ENCODE results near the gene CDHR2.
A peak's percentile ranks its signal among the peaks of the same experiment; 100 is the strongest.

The CDHR2 gene

GRCh38 chr5:176621661-176622079 lies 72.5 kb downstream of the CDHR2 start:
- no peak for DNase-seq (ENCODE audit: low spot score)

DNA sequence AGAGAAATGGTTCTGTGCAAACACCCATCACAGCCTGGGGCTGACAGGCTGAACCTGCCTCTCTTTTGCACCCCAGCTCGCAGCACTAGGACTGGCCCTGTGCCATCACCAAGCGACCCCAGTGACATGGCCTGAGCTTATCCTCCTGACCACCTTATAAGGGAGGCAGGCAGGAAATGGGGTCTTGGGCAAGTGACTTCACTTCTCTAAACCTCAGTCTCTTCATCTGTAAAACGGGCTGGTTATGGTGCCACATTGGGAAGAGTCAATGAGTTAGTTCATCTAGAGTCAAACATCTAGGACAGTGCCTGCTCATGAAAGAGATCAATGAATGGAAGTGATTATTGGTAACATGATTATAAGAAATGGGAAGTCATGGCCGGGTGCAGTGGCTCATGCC lies 75.0 kb downstream of the CDHR2 start:
- DNase-seq (ENCODE audit: low spot score), result no peak

- no peak for DNase-seq (ENCODE audit: low spot score)
Measured at GRCh38 chr5:176624938-176625337, 75.8 kb downstream of the CDHR2 start.

GRCh38 chr5:176625512-176625911 lies 76.4 kb downstream of the CDHR2 start:
- DNase-seq (ENCODE audit: low spot score), result no peak

DNA sequence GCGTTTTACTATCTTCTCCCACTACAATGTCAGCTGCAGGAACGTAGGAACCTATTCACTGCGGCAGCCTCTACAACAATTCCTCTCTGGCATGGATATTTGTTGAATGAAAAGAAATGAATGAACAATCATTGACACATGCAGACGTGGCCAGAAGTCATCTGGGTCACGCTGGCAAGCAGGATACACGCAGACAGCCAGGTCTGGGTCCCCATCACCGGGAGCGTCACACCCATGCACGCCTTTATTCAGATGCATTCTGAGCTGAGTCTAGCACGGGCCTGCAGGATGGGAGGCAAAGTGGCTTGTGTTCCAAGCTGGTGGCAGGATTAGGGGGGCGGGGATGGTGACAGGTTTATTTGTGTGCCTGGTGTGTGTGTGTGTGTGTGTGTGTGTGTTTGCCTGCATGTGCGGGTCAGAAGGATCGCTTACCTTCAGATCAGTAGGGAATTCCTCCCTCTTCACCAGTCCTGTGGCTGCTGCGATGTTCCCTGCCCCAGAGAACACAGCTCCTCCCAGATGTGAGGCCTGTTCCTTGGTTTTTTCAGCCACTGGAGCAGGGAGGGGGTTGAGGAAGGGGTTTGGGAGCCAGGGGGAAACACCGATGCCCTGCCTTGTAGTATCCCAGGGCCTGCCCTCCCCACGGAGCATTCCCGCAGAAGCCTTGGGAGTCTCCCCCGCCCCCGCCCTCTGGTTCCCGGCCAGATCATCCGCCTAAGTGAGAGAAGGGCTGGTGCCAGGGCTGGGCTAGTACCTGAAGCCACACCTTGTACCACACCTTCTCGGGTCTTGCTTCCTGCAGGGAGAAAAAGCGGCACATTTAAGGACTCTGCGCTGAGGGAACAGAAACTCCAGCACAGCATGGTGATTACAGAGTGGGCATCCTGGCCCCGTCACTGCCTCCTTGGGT lies 77.1 kb downstream of the CDHR2 start:
- DNase-seq (ENCODE audit: low spot score), result no peak

- no peak for DNase-seq (ENCODE audit: low spot score)
Measured at GRCh38 chr5:176626876-176627236, 77.7 kb downstream of the CDHR2 start.

GRCh38 chr5:176627582-176627981 lies 78.4 kb downstream of the CDHR2 start:
- no peak for DNase-seq (ENCODE audit: low spot score)

GRCh38 chr5:176628406-176629228 lies 79.5 kb downstream of the CDHR2 start:
- DNase-seq (ENCODE audit: low spot score), result no peak

DNA sequence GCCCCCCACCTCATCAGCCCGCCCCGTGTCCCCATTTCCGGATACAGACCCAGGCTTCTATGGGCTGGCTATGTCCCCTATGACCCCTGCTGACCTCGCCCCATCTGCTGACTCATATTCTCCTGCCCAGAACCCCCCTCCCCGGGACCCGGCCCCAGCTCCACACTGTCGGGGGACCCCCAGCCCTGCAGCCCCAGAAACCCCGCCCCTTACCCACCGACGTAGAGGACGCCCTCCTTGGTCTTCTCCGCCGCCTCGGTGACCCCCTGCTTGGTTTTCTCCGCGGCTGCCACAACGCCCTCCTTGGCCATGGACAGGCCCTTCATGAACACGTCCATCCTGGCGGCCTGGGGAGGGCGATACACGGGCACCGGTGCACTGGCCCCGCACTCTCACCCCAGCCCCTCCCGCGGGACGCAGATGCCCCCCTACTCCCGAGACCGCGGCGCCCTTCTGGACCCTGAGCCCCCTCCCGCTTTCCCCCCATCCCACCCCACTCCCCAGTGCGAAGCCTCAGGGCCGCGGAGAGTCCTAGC lies 80.2 kb downstream of the CDHR2 start:
- DNase-seq (ENCODE audit: low spot score), result no peak

DNA sequence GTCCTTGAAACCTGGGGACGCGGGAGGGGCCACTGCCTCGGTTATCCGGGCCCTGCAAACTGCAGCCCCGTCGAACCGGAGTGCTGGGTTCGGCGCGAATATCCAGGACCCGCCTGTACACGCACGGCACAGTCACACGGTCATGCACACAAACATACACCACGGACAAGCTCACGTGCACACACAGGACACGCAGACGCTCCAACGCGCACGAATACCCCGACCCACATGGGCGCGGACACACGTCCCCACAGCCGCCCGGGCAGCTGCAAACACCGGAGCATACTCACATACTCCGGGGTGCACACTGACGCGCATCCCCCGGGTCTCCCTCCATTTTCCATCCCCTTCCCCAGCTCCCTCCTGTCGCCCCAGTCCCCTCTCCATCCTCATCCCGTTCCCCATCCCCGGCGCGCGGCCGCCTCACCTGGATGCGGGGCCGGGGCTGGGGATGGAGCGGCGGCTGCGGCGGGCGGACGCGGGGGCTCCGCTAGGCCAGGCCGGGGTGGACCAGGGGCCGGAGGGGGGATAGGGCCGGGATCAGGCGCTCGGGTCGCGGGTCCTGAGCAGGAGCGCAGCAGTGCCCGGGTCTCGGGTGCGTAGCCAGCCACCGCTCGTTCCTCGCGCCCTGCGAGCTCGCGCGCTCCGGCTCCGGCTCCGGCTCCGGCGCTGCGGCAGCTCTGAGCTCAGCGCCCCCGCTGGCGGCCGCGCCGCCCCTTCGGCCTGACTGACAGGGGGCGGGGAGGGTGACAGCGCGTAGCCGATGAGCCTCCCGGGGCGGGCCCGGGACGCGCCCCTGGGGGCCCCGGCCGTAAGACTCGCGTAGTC lies 80.9 kb downstream of the CDHR2 start, which contains the start of the genes EIF4E1B and SNCB:
TSS of gene EIF4E1B (plus strand) at position 823 of the 828 bp plus-strand sequence. CDS start 12,113 bp downstream, outside the sequence.
TSS of gene SNCB (minus strand) at position 682 of the 828 bp plus-strand sequence. CDS start 880 bp downstream, outside the sequence.
- no peak for DNase-seq (ENCODE audit: low spot score)

GRCh38 chr5:176630681-176631222 lies 81.6 kb downstream of the CDHR2 start:
- no peak for DNase-seq (ENCODE audit: low spot score)

DNA sequence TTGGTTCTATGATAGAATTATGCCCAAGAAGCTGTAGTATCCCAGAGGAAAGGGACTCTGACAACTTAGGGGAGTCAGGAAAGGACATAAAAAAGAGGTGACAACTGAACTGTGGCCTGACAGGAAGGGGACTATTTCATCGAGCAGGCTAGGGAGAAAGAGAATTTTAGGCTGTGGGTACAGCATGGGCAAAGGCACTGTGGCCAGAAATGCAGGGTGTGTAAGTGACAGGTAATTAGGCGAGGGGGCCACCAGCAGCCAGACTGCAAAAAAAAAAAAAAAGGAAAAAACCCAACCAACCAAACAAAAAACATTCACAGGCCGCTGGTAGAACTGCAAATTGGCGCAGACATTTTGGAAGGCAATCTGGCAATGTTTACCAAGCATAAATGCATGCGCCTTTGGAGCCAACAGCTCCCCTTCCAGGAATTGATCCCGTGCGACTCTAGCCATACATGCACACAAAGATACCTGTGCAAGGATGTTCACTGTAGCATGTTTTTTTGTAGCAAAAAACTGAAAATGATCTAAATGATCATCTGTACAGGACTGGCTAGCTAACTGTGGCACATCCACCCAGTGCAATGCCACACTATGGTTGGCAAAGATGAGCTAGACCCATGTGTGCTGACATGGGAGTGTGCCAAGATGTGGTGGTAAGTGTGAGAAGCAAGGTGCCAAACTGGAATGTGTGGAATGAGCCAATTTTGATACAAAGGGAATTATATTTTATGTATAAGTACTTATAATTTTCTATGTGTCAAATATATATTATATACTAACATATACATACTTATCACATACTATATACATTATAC lies 82.5 kb downstream of the CDHR2 start:
- DNase-seq (ENCODE audit: low spot score), result no peak

DNA sequence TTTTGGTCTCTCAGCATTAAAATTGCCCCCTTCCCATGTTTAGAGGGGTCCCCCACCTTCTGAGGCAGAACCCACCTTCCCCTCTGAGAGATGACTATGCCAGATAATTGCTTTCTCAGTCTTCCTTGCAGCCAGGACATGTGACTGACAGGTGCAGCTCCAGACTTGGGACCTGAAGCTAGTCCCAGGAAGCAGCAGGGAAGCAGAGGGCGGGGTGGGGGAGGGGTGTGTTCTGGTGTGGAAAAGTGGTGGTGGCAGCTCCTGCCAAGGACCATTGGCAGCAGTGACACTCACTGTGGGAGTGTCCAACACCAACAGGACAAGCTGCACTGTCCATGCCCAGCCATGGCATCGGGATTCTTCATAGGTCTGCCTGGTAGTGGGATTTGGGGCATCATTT lies 83.6 kb downstream of the CDHR2 start:
- no peak for DNase-seq (ENCODE audit: low spot score)

GRCh38 chr5:176633598-176633997 lies 84.5 kb downstream of the CDHR2 start:
- DNase-seq (ENCODE audit: low spot score), result no peak

DNA sequence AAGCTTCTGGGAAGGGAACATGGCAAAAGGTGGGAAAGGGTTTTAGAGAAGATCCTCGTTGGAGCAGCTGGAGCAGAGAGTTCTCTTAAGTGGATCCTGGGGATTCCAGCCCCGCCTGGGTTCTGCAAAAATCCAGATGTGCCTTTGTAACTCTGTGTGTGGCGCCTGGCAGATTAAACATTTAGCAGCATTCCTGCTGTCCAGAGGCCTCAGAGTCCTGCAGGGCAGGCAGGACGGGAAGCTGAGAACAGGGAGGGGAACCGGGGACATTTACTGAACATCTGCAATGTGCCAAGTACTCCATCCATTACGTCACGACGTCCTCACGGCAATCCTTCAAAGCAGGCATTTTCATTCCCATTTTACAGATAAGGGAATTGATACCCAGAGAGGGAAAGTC lies 87.3 kb downstream of the CDHR2 start:
- no peak for DNase-seq (ENCODE audit: low spot score)

GRCh38 chr5:176637556-176637955 lies 88.4 kb downstream of the CDHR2 start:
- no peak for DNase-seq (ENCODE audit: low spot score)

GRCh38 chr5:176638437-176638836 lies 89.3 kb downstream of the CDHR2 start:
- no peak for DNase-seq (ENCODE audit: low spot score)

DNA sequence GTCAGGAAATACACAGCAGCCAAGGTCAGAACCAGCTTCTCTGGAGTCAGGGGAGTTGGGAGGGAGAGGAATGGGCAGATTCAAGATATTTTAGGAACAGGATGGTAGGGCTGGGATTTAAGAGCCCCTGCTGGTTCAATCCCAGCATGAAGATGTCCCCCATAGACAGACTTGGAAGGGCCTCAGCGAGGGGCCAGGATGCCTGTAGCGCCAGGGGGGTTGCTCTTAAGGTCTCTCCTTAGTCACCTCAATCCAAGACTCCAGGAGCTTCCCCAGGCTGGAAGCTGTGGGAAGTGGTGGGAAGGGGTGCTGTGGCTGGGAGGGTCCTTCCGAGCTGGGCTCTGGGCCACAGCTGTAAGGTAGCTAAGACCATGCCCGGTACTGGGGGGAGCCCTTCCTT lies 90.1 kb downstream of the CDHR2 start:
- no peak for DNase-seq (ENCODE audit: low spot score)

DNA sequence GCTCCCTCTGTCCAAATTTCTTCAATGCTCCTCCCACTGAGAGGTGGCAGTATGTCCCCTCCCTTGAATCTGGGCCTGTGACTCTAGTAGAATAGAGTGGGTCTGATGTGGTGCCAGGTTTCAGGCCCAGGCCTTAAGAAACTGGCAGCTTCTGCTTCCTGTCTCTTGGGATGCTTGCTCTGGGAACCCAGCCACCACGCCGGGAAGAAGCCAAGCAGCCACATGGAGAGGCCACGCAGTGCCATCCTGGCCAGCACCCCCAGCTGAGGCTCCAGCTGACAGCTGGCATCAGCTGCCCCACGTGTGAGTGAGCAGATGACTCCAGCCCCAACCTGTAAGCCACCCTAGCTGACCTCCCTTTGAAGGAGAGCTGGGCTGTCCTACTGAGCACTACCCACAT lies 90.8 kb downstream of the CDHR2 start:
- peak; percentile 74 for DNase-seq (ENCODE audit: low spot score)

GRCh38 chr5:176640616-176641015 lies 91.5 kb downstream of the CDHR2 start:
- DNase-seq (ENCODE audit: low spot score), result no peak

All from globus pallidus (tissue), 1 donor.